ENCODE results near the gene LCMT2.
A peak's percentile ranks its signal among the peaks of the same experiment; 100 is the strongest.

The LCMT2 gene

DNA sequence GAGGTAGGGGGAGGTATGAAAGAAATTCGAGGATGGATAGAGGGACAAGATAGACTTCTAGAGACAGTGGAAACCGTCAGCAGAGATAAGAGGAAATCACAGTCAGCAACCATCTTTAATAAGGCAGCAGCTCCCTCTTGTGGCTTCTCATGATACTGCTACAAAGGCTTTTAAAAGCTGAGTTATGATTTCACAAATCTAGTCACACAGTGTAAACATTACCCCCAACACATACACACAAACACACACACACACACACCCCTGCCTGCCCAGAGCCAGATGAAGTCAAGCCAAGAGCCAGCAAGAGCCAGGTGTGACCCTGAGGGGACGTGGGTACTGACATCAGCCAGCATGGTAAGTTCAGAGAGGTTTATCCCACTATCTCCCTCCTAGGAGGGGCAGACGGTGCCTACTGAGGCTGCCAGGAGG lies 44.8 kb downstream of the LCMT2 start:
- TF ChIP-seq, protein P1, sequence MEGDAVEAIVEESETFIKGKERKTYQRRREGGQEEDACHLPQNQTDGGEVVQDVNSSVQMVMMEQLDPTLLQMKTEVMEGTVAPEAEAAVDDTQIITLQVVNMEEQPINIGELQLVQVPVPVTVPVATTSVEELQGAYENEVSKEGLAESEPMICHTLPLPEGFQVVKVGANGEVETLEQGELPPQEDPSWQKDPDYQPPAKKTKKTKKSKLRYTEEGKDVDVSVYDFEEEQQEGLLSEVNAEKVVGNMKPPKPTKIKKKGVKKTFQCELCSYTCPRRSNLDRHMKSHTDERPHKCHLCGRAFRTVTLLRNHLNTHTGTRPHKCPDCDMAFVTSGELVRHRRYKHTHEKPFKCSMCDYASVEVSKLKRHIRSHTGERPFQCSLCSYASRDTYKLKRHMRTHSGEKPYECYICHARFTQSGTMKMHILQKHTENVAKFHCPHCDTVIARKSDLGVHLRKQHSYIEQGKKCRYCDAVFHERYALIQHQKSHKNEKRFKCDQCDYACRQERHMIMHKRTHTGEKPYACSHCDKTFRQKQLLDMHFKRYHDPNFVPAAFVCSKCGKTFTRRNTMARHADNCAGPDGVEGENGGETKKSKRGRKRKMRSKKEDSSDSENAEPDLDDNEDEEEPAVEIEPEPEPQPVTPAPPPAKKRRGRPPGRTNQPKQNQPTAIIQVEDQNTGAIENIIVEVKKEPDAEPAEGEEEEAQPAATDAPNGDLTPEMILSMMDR (IDR thresholded peaks at IDR 0.05) = peak; percentile 82

DNA sequence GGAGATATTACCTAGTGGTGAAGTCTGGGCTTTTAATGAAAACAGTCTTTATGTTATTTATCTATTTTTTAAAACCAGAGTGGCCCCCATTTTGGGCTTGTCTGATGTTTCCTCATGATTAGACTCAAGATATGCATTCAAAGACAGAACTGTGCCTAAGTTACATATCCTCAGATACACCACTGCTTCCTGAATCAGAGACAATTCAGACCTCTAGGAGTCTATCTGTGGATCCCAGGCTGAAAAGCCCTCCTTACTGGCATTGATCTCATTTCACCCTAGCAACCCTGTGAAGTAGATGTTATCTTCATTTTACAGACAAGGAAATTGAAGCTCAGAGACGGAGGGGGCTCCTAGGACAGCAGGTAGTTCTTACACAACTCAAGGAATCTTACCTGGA lies 46.8 kb downstream of the LCMT2 start:
- TF ChIP-seq, protein P1 (IDR thresholded peaks at IDR 0.05) = no peak

DNA sequence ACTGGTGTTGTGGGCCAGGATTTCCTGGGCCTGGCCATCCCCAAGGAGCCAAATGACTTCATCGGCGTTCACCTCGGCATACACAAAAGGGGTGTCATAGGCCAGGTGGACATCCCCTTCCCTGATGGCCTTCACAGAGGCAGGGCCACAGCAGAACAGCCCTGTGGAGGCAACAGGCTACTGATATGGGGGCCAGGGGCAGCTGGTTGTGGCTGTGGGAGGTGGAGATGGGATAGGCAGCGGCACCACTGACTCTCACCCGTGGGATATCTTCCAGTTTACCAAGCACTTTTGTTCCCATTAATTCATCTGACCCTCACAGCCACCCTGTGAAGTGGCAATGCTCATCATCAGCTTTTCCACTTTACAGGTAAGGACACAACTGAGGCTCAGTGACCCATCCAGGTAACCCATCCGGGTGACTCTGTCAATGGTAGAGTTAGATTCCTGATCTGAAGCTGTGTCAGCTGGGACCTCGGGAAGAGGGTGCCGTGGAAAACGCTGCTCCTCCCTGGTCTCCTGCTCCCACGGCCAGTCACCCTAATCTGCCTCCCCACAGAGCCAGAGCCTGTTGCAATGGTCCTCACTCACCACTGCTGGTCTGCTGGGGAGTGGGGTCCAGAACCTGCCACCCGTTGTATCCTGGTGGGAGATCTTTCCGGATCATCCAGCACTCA lies 48.3 kb downstream of the LCMT2 start:
- TF ChIP-seq, protein P1 (IDR thresholded peaks at IDR 0.05) = no peak

DNA sequence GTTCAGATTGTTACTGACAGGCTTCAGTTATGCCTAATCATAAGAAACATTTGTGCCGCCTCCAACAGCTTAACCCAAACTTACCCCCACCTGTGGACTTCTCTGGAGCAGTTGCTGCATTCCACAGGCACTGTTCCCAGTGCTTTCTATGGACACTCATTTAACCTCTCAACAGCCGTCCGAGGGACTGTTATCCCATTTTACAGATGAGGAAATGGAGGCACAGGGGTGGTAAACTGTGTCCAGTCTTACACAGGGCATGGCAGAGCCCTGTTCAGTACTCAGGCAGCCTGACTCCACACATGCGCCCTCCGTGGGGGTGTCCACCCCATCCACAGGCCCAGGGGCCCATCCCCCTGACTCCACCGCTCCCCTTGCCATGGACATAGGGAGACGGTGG lies 49.4 kb downstream of the LCMT2 start:
- TF ChIP-seq, protein P1 (IDR thresholded peaks at IDR 0.05) = no peak

DNA sequence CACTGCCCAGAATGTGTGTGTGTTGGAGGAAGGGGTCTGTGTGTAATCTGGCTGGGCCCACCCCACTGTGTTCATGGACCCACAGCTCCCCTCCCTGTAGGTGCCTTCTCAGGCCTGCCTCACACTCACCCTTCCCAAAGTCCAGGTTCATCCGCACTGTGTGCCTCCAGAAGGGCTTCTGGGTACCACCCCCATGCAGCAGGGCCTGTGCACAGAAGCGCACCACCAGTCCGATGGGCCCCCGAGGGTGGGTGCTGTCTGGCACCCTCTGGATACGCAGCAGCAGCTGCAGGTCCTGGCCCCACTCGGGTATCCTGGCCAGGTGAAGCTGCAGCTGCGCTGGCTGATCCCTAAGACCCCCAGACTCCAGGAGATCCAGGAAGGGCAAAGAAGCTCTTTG lies 50.9 kb downstream of the LCMT2 start:
- TF ChIP-seq, protein P1 (IDR thresholded peaks at IDR 0.05) = no peak

DNA sequence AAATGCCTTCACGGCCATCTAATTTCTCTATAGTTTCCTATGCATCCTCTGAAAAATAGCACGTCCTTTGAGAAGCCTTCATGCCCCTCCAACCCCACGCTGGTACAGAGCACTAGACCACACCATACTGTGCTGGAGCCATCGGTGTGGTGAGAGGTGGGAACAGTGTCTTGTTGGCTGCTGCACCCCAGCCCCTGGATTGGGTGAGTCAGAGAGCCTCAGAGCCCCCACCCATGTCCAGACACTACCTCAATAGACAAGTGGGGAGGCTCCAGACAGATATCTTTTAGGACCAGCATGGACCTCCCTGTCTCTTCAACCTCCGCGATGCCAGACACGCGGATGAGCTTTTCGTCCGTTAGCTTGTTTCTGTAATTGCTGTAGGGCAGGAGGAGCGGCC lies 51.5 kb downstream of the LCMT2 start:
- TF ChIP-seq, protein P1 (IDR thresholded peaks at IDR 0.05) = no peak

DNA sequence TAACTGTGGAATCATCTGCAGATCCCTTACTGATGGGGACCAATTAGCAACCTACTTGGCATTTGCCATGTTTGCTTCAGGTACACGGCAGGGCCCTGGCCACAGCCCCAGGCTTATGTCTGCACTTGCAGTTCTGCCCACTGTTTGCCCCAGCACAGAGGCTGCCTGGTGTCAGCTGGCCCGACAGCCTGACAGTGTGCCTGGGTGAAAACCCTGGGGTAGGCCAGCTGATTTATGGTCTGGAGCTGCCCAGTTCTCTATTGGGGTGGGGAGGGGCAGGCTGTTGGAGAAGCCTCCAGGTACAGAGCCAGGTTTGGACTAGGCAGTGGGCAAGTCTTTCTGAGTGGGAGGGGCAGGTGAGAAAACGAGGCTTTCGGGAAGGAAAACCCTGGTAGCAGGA lies 52.5 kb downstream of the LCMT2 start:
- TF ChIP-seq, protein P1 (IDR thresholded peaks at IDR 0.05) = no peak

All from LNCAP (cell line).